HG03108 (cell line): Measurements from ENCODE around the gene WFDC12.
"Not testable (repeated sequence)": the region's sequence is repeated elsewhere in the genome, so short reads cannot be mapped to it uniquely, and the experiment has no call there.

Source experiments
- ATAC-seq: cut with Tn5 transposase; IDR thresholded peaks from one replicate; pipeline ENCODE4 v1.9.1; 2021; ENCODE audit warnings: moderate library complexity; ENCODE audit not compliant: unreplicated experiment

The WFDC12 gene

GRCh38 chr20:45124365-45124764 lies at the start of gene WFDC12:
Gene WFDC12 (minus strand): TSS chr20:45124465. CDS start chr20:45124447, 18 bp downstream.
- no peak for ATAC-seq

- ATAC-seq = no peak
These were observed 49.3 kb upstream of the WFDC12 start for GRCh38 chr20:45173522-45173921.

GRCh38 chr20:45164906-45165305 lies 40.6 kb upstream of the WFDC12 start:
- ATAC-seq = no peak

- no peak for ATAC-seq
These were observed 39.0 kb upstream of the WFDC12 start for GRCh38 chr20:45163083-45163803.

DNA sequence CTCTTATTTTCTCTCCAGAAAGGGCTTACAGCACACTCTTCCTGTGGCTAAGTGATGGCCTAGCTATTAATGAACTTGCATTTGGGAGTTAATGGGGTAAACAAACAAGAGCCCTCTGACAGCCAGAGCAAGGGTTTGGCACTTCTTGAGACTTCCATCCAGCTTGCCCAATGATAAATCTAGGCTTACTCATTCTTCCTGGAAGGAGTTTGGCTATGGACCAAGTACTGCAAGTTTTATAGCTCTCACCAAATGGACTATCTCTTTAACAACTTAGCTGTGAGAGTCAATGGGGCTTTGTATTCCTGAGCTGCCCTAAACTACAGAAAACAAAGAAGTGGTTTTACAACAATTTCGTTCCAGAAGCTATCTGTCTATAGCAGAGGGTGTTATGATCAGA lies 33.7 kb upstream of the WFDC12 start:
- no peak for ATAC-seq

DNA sequence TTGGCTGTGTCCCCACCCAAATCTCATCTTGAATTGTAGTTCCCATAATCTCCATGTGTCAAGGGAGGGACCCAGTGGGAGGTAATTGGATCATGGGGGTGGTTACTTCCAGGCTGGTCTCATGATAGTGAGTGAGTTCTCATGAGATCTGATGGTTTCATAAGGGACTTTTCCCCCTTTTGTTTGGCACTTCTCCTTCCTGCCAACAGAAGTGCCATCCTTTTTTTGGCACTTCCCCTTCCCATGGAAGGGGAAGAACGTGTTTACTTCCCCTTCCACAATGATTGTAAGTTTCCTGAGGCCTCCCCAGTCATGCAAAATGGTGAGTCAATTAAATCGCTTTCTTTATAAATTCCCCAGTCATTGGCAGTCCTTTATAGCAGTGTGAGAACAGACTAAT lies 32.4 kb upstream of the WFDC12 start:
- ATAC-seq = no peak

DNA sequence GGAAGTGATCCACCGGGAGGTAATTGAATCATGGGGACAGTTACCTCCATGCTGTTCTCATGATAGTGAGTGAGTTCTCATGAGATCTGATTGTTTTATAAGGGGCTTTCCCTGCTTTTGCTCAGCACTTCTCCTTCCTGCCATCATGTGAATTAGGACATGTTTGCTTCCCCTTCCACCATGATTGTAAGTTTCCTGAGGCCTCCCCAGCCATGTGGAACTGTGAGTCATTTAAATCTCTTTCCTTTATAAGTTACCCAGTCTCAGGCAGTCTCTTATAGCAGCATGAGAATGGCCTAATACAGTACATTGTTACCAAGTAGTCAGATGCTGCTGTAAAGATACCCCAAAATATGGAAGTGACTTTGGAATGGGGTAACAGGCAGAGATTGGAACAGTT lies 30.5 kb upstream of the WFDC12 start:
- ATAC-seq = not testable (repeated sequence)

GRCh38 chr20:45154183-45154582 lies 29.9 kb upstream of the WFDC12 start:
- no peak for ATAC-seq

DNA sequence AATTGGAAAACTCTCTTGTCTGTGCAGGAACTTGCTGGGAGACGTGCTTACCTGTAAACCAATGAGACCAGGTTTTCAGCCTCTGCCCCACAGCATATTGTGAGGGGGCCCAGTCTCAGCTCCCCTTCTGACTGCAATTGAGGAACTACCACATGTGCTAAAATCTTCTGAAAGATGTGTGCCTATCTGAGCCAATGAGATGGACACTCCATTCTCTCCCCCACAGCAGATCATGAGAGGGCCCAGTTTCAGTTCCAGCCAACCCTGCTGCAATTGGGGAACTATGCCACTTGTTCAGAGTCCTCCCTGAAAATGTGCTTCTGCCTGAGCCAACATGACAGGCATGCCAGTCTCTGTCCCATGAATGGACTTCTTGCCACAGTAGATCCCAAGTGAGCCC lies 29.5 kb upstream of the WFDC12 start:
- ATAC-seq = no peak

DNA sequence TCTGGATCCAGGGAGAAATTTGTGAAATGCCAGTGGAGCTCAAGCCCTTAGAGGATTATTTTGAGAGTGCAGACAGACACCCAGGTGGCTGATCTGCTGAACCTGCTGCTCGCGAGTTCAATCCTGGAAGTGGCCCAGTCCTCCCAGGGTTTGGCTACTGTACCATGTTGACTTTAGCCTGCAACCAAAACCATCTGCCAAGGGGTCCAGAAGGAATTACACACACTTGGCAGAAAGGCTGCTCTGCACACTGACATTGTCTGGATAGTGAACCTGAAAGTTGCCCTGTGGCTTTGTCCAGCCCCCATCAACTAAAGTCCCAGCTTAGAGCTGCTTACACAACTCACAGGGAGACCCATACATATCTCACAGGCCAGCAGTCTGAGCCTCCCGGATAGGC lies 28.9 kb upstream of the WFDC12 start:
- ATAC-seq = no peak

DNA sequence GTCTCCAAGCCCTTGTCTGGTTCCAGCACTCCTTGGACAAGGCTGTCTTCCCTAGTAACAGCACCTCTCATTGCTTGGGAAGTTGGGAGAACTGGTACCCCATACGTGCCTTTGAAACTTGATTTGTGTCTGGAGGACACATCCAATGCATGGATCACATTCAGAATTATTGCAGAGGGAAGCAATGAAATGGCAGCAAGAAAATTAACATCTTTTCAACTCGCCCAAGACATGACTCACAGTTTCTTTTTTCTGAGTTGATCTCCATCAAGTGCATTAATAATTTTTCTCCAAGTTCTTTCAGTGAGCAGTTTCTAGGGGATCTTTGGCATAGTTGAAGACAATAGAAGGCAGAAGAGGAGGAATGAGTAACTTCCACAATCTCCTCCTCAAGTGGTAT lies 28.1 kb upstream of the WFDC12 start:
- ATAC-seq = no peak

- no peak for ATAC-seq
These were observed 24.8 kb upstream of the WFDC12 start for GRCh38 chr20:45149062-45149461.

GRCh38 chr20:45140836-45141235 lies 16.6 kb upstream of the WFDC12 start:
- ATAC-seq = no peak

DNA sequence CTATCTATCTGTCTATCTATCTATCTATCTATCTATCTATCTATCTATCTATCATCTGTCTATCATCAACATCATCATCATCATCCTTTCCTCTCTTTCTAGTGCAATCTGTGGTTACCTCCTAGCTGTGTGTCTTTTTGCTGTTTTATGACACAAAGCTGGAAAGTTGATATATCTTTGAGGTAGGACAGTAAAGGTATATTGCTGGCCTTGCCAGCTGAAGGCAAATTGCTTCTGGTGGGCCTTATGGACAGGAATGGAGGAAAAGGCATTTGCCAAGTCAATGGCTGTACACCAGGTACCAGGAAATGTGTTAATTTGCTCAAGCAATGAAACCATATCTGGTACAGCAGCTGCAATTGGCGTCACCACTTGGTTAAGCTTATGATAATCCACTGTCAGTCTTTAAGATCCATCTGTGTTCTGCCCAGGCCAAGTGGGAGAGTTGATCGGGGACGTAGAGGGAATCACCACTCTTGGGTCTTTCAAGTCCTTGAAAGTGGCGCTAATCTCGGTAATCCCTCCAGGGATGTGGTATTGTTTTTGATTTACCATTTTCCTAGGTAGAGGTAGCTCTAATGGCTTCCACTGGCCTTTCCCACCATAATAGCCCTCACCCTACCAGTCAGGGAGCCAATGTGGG lies 15.6 kb upstream of the WFDC12 start:
- not testable (repeated sequence) for ATAC-seq

- no peak for ATAC-seq
These were observed 14.5 kb upstream of the WFDC12 start for GRCh38 chr20:45138561-45139300.

GRCh38 chr20:45136911-45137310 lies 12.6 kb upstream of the WFDC12 start:
- no peak for ATAC-seq

GRCh38 chr20:45128099-45128498 lies 3.8 kb upstream of the WFDC12 start:
- no peak for ATAC-seq

GRCh38 chr20:45121388-45121787 lies 2.9 kb downstream of the WFDC12 start:
- ATAC-seq = no peak

DNA sequence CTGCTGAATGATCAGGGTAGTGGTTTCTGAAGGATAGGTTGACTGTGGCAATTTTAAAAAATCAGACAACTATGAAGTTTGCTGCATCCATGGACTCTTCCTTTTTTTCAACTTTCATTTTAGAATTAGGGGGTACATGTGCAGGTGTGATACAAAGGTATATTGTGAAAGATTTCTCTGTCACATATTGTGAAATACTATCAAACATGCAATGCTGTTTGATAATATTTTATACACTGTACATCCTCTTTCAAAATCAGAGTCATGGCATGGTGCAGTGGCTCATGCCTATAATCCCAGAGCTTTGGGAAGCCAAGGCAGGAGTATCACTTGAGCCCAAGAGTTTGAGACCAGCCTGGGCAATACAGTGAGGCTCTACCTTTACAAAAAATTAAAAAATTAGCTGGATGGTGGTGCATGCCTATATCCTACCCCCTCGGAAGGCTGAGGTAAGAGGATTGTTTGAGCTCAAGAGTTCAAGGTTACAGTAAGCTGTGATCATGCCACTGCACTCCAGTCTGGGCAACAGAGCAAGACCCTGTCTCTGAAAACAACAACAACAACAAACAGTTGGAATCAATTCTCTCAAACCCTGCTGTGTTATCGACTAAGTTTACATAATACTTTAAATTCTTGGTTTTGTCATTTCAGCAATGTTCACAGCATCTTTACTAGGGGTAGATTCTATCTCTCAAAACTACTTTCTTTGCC lies 4.6 kb downstream of the WFDC12 start:
- ATAC-seq = no peak

DNA sequence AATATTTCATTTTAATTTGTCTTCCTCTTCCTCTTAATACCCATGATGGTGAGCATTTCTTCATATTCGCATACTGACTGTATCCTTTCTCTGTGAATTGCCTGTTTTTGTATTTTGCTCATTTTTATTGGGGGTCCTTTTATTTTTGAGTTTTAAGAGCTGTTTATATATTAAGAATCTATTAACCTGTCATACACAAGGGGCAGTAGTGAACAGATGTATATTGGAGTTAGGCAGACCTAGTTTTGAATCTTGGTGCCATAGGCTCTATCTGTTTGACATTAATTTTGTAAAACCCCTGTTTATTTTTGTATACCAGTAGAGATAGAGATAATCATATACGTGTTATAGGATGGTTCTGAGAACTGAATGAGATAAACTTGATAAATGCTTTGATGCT lies 6.2 kb downstream of the WFDC12 start:
- no peak for ATAC-seq

GRCh38 chr20:45117581-45117980 lies 6.7 kb downstream of the WFDC12 start:
- ATAC-seq = no peak
